Measurements from ENCODE around the gene PRMT3. TPM values are rescaled to one million over a fixed set of nuclear protein-coding genes. Genes with fewer than 3 reads are reported as not detected.

Gene PRMT3
- total RNA-seq, 1 experiment from 2014 or later: 22.6 TPM

DNA sequence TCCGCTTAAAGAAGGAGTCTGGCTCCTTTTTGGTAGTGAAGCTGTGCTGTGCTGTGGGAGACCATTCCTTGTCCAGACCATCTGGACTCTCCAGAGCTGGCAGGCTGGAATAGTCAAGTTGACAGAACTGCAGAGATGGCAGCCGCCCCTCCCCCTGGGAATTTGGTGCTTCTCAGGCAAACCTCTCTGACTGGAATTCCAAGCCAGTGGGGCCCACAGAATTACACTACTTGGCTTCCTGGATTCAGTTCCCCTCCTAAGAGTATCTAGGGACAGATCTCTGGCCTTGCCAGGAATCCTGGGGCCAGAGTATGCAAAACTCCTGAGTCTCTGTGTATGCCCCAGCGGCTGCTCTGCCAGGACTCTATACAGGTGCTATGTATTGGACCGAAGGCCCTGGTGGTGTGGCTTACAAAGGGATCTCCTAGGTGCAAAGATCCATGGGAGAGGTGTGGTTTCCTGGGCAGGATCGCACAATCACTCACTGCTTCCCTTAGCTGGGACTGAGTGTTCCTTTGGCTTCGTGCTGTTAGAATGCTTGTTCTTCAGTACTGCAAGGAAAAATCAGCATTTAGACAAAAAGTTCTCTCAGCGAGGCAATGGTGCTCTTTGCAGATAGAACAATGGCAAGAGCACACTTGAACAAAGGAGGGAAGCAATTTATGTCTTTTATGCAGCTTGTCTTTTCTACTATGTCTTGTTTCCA lies 86.8 kb downstream of the PRMT3 start:
- H3K4me3 Mint-ChIP-seq: no peak overlapping the region
- Histone ChIP-seq H2BK20ac (ENCODE audit: low read depth, low read length, poor library complexity, severe bottlenecking) (no peak overlapping the region), H2AFZ (ENCODE audit: low read length) (no peak overlapping the region), H3K23me2 (ENCODE audit: insufficient read length, low read depth, low read length, poor library complexity, severe bottlenecking) (no peaks in the 10 kb centered on the region), H2BK5ac (ENCODE audit: insufficient read length, low read length) (no peak overlapping the region), H3K4me2 (ENCODE audit: insufficient read depth, insufficient read length, low read length) (no peak overlapping the region), H2AK5ac (ENCODE audit: insufficient read length, low read length) (no peak overlapping the region), H3K56ac (ENCODE audit: insufficient read length, low read depth, low read length) (no peak overlapping the region), H3K79me1 (ENCODE audit: insufficient read depth, low read depth, low read length, poor library complexity, severe bottlenecking) (no peaks in the 10 kb centered on the region), H4K8ac (replicated peaks; ENCODE audit: insufficient read length, low read depth, low read length) (no peak overlapping the region), H3K9me3 (ENCODE audit: control insufficient read depth, low read depth, low read length) (no peaks in the 10 kb centered on the region), H4K5ac (ENCODE audit: insufficient read length, low read depth, low read length) (peak overlapping the region; percentile 75), H3K79me2 (ENCODE audit: insufficient read depth, low read length) (no peaks in the 10 kb centered on the region), H4K91ac (ENCODE audit: insufficient read length, low read depth, low read length) (no peak overlapping the region), H3K27me3 (ENCODE audit: insufficient read depth, low read length) (no peaks in the 10 kb centered on the region), H4K20me1 (ENCODE audit: control insufficient read depth, insufficient read depth, insufficient read length) (no peaks in the 10 kb centered on the region), H3K14ac (ENCODE audit: insufficient read depth, low read length) (peak overlapping the region; percentile 41; the same call in 1 of the 2 replicates), H3K27ac (ENCODE audit: insufficient read length, low read depth, low read length) (peak overlapping the region; percentile 62), H3K18ac (ENCODE audit: insufficient read length, low read depth, low read length) (peak overlapping the region; percentile 57), H2BK120ac (ENCODE audit: low read depth, low read length, poor library complexity, severe bottlenecking) (no peak overlapping the region), H3K9ac (ENCODE audit: extremely low read depth, insufficient read length, low read length) (no peak overlapping the region), H3K23ac (ENCODE audit: insufficient read length, low read depth, low read length) (no peak overlapping the region), H2BK12ac (ENCODE audit: insufficient read length, low read depth, low read length) (no peak overlapping the region), H3K4ac (ENCODE audit: low read depth, low read length) (no peak overlapping the region), H3T11ph (ENCODE audit: low read length) (no peak overlapping the region), H3K4me1 (ENCODE audit: insufficient read depth, low read length) (peaks cover 6% of the 10 kb centered on the region; the same call in 1 of the 2 replicates), H2BK15ac (ENCODE audit: low read depth, low read length) (no peak overlapping the region)
- TF ChIP-seq, protein P1, sequence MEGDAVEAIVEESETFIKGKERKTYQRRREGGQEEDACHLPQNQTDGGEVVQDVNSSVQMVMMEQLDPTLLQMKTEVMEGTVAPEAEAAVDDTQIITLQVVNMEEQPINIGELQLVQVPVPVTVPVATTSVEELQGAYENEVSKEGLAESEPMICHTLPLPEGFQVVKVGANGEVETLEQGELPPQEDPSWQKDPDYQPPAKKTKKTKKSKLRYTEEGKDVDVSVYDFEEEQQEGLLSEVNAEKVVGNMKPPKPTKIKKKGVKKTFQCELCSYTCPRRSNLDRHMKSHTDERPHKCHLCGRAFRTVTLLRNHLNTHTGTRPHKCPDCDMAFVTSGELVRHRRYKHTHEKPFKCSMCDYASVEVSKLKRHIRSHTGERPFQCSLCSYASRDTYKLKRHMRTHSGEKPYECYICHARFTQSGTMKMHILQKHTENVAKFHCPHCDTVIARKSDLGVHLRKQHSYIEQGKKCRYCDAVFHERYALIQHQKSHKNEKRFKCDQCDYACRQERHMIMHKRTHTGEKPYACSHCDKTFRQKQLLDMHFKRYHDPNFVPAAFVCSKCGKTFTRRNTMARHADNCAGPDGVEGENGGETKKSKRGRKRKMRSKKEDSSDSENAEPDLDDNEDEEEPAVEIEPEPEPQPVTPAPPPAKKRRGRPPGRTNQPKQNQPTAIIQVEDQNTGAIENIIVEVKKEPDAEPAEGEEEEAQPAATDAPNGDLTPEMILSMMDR (conservative IDR thresholded peaks at IDR 0.05): no peak
- no CpG with 5 or more reads among the region's 7 CpGs for WGBS (ENCODE audit: extremely low coverage, insufficient read length, low lambda C conversion rate)
- H3K36me3 Mint-ChIP-seq (ENCODE audit: insufficient read depth in 1 of 3, low read depth in 3 of 3): peaks cover 8 to 12% (median 10%) of the 10 kb centered on the region in 3 experiments
- peaks cover 38 to 40% of the 10 kb centered on the region in 2 experiments for H3K4me1 Mint-ChIP-seq
- DNase-seq: peak; percentile 40
- H3K9me3 Mint-ChIP-seq: peaks cover 2 to 4% of the 10 kb centered on the region in 2 experiments; a peak in 1 of 5 replicates
- H3K27ac Mint-ChIP-seq: peak overlapping the region; percentile 60 to 93 (median 90); a peak in 6 of 7 replicates
- no peaks in the 10 kb centered on the region for H3K27me3 Mint-ChIP-seq (ENCODE audit: low read depth)
